Adrenal gland (tissue), 12 donors: ENCODE results near the gene DIP2C. TPM values are rescaled to one million over a fixed set of nuclear protein-coding genes. Genes with fewer than 3 reads are reported as not detected.

ENCODE experiments used
- DNase-seq, 7 donors: peaks; one replicate each; pipeline ENCODE4 v3.0.0-alpha.2; 2019 to 2020
- H3K27ac ChIP-seq, 5 donors: fragments of 200-600 bp; sonication (generic) in 4 of 5; 1 replicate in 3 of 5; 2 replicates in 2 of 5; pipeline versions ENCODE4 v1.5.1 to v1.8.0; 2016 to 2020; ENCODE audit warnings: mild to moderate bottlenecking in 1 of 5
- H3K27me3 ChIP-seq: fragments of 200-600 bp; 2 replicates; pipeline ENCODE4 v1.8.0; 2021
- H3K36me3 ChIP-seq, 2 donors: fragments of 200-600 bp; replicated peaks in 1 of 2; 1 replicate in 1 of 2; 2 replicates in 1 of 2; pipeline versions ENCODE4 v1.5.1 to v1.8.0; 2018 to 2022
- H3K4me1 ChIP-seq, 2 donors: fragments of 200-600 bp; replicated peaks in 1 of 2; 1 replicate in 1 of 2; 2 replicates in 1 of 2; pipeline versions ENCODE4 v1.5.1 to v1.8.0; 2018 to 2021
- H3K4me3 ChIP-seq, 4 donors: fragments of 200-600 bp; sonication (generic) in 3 of 4; one replicate each; pipeline ENCODE4 v1.5.1; 2016 to 2018
- H3K9me3 ChIP-seq, 3 donors: fragments of 200-600 bp; sonication (generic) in 1 of 3; replicated peaks in 1 of 3; 1 replicate in 2 of 3; 2 replicates in 1 of 3; pipeline versions ENCODE4 v1.5.1 to v1.8.0; 2016 to 2021
- CTCF ChIP-seq, 6 experiments: fragments of 450-650 bp in 4 of 6; fragments of 200-600 bp in 2 of 6; sonication (generic) in 1 of 6; IDR thresholded peaks; 1 replicate in 5 of 6; 2 replicates in 1 of 6; pipeline versions ENCODE4 v1.5.1 to v1.8.0; 2016 to 2021; ENCODE audit warnings: antibody characterized with exemption in 6 of 6, mild to moderate bottlenecking in 2 of 6, moderate library complexity in 1 of 6
- POLR2A ChIP-seq, 2 donors: fragments of 450-650 bp; IDR thresholded peaks; one replicate each; pipeline ENCODE4 v1.6.1; 2017; ENCODE audit warnings: antibody characterized with exemption in 2 of 2, mild to moderate bottlenecking in 2 of 2, moderate library complexity in 1 of 2
- WGBS, 4 donors: extraction: QIAGEN DNeasy Blood & Tissue Kit in 2 of 4; methylation state at CpG; one replicate each; pipeline versions ENCODE4 v1.1.5 to v1.1.7; 2013 to 2017; 5-methylcytosine and 5-hydroxymethylcytosine counted together
- intact Hi-C, 2 donors: fragments of 100-400 bp; cut with DNase I; formaldehyde crosslinking; loops; one replicate each; pipeline versions ENCODE4 v1.14.1 to v1.15.0; 2022 to 2023
- polyA plus RNA-seq, 3 donors: library from polyadenylated mRNA; stranded (reverse); fragments of 200-250 nt in 2 of 3; fragments of 350-450 nt in 1 of 3; fragmentation: Illumina TruSeq in 1 of 3; extraction: RNeasy Lipid Tissue Mini Kit (QIAGEN cat#74804) in 1 of 3; gene quantifications; one replicate each; pipeline ENCODE4 v1.2.3, GENCODE V29; 2013 to 2014
- total RNA-seq, 9 donors: library from RNA; depleted of rRNA in 4 of 9; stranded (reverse); fragments of >200 nt in 4 of 9; fragments of 120-200 nt in 1 of 9; fragmentation: NEBNext Ultra II Directional in 1 of 9; extraction: Animal tissue kit (Norgen Biotek cat#: 25700) in 1 of 9; gene quantifications; one replicate each; pipeline versions ENCODE4 v1.1.0 to v1.2.4, GENCODE V29; 2013 to 2023
- donor health status: healthy with polysubstance abuse.
- donor health status: Bipolar disorder and iron deficiency.
- donor health status: DM: yes; HTN: yes; CAD: no.
- donor health status: DM: no; HTN: no; CAD: no.
- donor health status: DM: no; HTN: no; CAD: no.
- donor health status: DM: yes; HTN: yes; CAD: no.

Gene DIP2C
- total and polyA plus RNA-seq, 12 donors: 4.8 to 23.9 (median 19.7) TPM

- Histone ChIP-seq H3K4me1 (peaks cover 3 to 4% of the 10 kb centered on the region in 2 donors), H3K36me3 (no peaks in the 10 kb centered on the region), H3K9me3 (no peaks in the 10 kb centered on the region), H3K27ac (no peak overlapping the region), H3K27me3 (no peaks in the 10 kb centered on the region), H3K4me3 (no peak overlapping the region)
- intact Hi-C loops: no loop called here
- 85 to 90% (median 87%) methylated on average over 3 to 13 of the region's 13 CpGs for WGBS, 4 donors
- TF ChIP-seq POLR2A (IDR thresholded peaks at IDR 0.05): no peak
- no peak for TF ChIP-seq CTCF (IDR thresholded peaks at IDR 0.05)
- DNase-seq: peak in 1 of 7 donors; percentile 48
These were observed 148.4 kb downstream of the DIP2C start for GRCh38 chr10:541041-541440.

DNA sequence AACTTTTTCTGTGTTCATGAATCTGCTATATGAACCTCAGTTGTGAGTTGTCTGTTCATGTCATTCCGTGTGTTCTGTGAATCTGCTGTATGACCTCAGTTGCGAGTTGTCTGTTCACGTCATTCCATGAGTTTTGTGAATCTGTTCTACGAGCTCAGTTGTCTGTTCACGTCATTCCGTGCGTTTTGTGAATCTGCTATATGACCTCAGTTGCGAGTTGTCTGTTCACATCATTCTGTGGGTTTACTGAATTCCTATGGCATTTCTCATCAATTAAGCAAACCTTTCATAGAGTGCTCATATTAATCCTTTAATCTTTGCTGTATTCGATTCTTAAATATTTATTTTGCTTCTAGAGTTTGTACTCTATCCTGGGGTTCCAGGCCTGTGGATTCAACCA is 150.6 kb downstream of the DIP2C start:
- no peaks in the 10 kb centered on the region for H3K9me3 ChIP-seq
- H3K4me3 ChIP-seq: no peak overlapping the region
- TF ChIP-seq POLR2A (IDR thresholded peaks at IDR 0.05) (no peak), CTCF (IDR thresholded peaks at IDR 0.05) (no peak)
- H3K36me3 ChIP-seq: no peaks in the 10 kb centered on the region
- H3K27me3 ChIP-seq: no peaks in the 10 kb centered on the region
- peaks cover 3 to 4% of the 10 kb centered on the region in 2 donors for H3K4me1 ChIP-seq
- WGBS, 4 donors: 91 to 95% (median 94%) methylated on average over 9 of the region's 9 CpGs
- intact Hi-C loops: no loop called here
- no peak overlapping the region for H3K27ac ChIP-seq
- DNase-seq: peak in 1 of 7 donors; percentile 21

DNA sequence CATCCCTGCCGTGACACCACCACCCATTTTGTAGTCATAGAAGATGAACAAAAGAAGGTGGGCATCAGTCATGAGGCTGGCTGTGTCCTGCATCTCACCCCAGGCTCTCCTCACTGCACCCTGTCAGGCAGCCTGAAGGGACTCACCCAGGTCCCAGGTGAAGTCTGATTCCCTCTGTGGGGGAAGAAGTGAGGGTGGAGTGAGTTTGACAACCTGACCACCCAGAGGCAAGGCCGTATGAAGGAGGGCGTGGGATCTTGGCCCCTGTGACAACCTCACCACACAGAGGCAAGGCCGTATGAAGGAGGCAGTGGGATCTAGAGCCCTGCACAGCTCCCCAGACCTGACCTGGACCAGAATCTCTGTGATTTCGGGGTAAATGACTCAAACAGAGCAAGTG is 152.5 kb downstream of the DIP2C start:
- Histone ChIP-seq H3K27ac (no peak overlapping the region), H3K9me3 (no peaks in the 10 kb centered on the region), H3K4me3 (no peak overlapping the region), H3K4me1 (peaks cover 3 to 4% of the 10 kb centered on the region in 2 donors), H3K27me3 (no peaks in the 10 kb centered on the region), H3K36me3 (no peaks in the 10 kb centered on the region)
- intact Hi-C loops: no loop called here
- no peak for TF ChIP-seq POLR2A (IDR thresholded peaks at IDR 0.05)
- TF ChIP-seq CTCF (IDR thresholded peaks at IDR 0.05): no peak
- no peak for DNase-seq
- 82 to 90% (median 83%) methylated on average over 4 to 5 of the region's 5 CpGs for WGBS, 4 donors

DNA sequence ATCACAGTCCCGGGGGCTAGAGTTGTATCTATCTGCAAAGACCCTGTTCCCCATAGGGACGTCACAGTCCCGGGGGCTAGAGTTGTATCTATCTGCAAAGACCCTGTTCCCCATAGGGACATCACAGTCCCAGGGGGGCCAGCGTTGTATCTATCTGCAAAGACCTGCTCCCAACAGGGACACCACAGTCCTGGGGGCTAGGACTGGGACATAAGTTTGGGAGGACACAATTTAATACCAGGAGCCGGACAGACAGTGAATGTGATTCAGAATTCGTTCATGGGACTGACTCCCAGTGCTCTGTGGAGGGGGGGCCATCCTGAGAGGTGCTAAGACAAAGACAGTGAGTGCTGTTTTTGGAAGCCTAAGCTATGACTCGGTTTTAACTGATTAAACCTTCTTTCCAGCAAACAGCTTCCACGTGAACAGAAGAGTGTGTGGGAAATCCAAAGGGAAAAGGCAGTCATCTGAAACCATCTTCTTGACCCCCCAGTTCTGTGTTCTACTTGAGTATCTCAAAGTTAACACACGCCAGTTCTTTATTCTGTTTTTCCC is 153.0 kb downstream of the DIP2C start:
- 78 to 91% (median 87%) methylated on average over 7 to 9 of the region's 9 CpGs for WGBS, 4 donors
- Histone ChIP-seq H3K27ac (no peak overlapping the region), H3K9me3 (no peaks in the 10 kb centered on the region), H3K4me3 (no peak overlapping the region), H3K27me3 (no peaks in the 10 kb centered on the region), H3K36me3 (no peaks in the 10 kb centered on the region), H3K4me1 (peaks cover 3 to 4% of the 10 kb centered on the region in 2 donors)
- intact Hi-C loops: no loop called here
- TF ChIP-seq CTCF (IDR thresholded peaks at IDR 0.05) (no peak), POLR2A (IDR thresholded peaks at IDR 0.05) (no peak)
- DNase-seq: no peak
